Gastrocnemius medialis (tissue), 4 donors: ENCODE measurements around the gene ST8SIA2.

ENCODE experiments used
- CTCF ChIP-seq, 5 experiments: fragments of 450-650 bp in 3 of 5; fragments of 200-600 bp in 2 of 5; sonication (generic) in 2 of 5; IDR thresholded peaks in 4 of 5; conservative IDR thresholded peaks in 1 of 5; 1 replicate in 4 of 5; 2 replicates in 1 of 5; pipeline ENCODE4 v1.5.1; 2016 to 2019; ENCODE audit warnings: antibody characterized with exemption in 5 of 5, mild to moderate bottlenecking in 3 of 5, moderate library complexity in 3 of 5
- POLR2A ChIP-seq, 2 donors: fragments of 450-650 bp; IDR thresholded peaks; one replicate each; pipeline ENCODE4 v1.6.1; 2017; ENCODE audit warnings: antibody characterized with exemption in 2 of 2, mild to moderate bottlenecking in 2 of 2, moderate library complexity in 2 of 2

- TF ChIP-seq CTCF (IDR thresholded peaks at IDR 0.05 in 4 of 5, conservative IDR thresholded peaks at IDR 0.05 in 1 of 5): peak; percentile 7 to 44 (median 18)
- no peak for TF ChIP-seq POLR2A (IDR thresholded peaks at IDR 0.05)
Observed at GRCh38 chr15:92391640-92392039, 2.0 kb upstream of the ST8SIA2 start.
